Renal cortex interstitium (tissue), 11 donors: ENCODE measurements around the gene GNAZ. TPM values are rescaled to one million over a fixed set of nuclear protein-coding genes. Genes with fewer than 3 reads are reported as not detected.
"Not testable (repeated sequence)": the region's sequence is repeated elsewhere in the genome, so short reads cannot be mapped to it uniquely, and the experiment has no call there.

Source experiments
- DNase-seq, 11 donors: peaks; one replicate each; pipeline ENCODE4 v3.0.0-alpha.2; 2013; ENCODE audit warnings: low read depth in 9 of 11, low spot score in 4 of 11; ENCODE audit errors: extremely low read depth in 1 of 11
- polyA plus RNA-seq, 3 donors: library from polyadenylated mRNA; unstranded; fragments of 120-200 nt; gene quantifications; one replicate each; pipeline ENCODE4 v1.2.1, GENCODE V29; 2013; ENCODE audit not compliant: insufficient read length in 3 of 3

Gene GNAZ
- polyA plus RNA-seq, 3 donors = 4.6 to 6.8 (median 6.7) TPM

GRCh38 chr22:23122992-23123803 is 52.9 kb downstream of the GNAZ start:
- no peak for DNase-seq

- DNase-seq = no peak
Measured at GRCh38 chr22:23123804-23124254, 53.5 kb downstream of the GNAZ start.

GRCh38 chr22:23124611-23125511 is 54.5 kb downstream of the GNAZ start:
- DNase-seq = no peak

GRCh38 chr22:23125512-23126103 is 55.3 kb downstream of the GNAZ start:
- no peak for DNase-seq

- no peak for DNase-seq
Measured at GRCh38 chr22:23126165-23127054, 56.1 kb downstream of the GNAZ start.

GRCh38 chr22:23127055-23127756 is 56.9 kb downstream of the GNAZ start:
- DNase-seq = no peak

- no peak for DNase-seq
Measured at GRCh38 chr22:23127788-23128187, 57.5 kb downstream of the GNAZ start.

- DNase-seq = peak in 10 of 11 donors; percentile 37 to 70 (median 58)
Measured at GRCh38 chr22:23128269-23129108, 58.2 kb downstream of the GNAZ start.

- no peak for DNase-seq
Measured at GRCh38 chr22:23129149-23129548, 58.8 kb downstream of the GNAZ start.

- no peak for DNase-seq
Measured at GRCh38 chr22:23130697-23131096, 60.4 kb downstream of the GNAZ start.

GRCh38 chr22:23131931-23132330 is 61.6 kb downstream of the GNAZ start:
- no peak for DNase-seq

GRCh38 chr22:23132376-23133091 is 62.2 kb downstream of the GNAZ start:
- no peak for DNase-seq

GRCh38 chr22:23133922-23134321 is 63.6 kb downstream of the GNAZ start:
- DNase-seq = no peak

GRCh38 chr22:23136991-23137390 is 66.7 kb downstream of the GNAZ start:
- DNase-seq = not testable (repeated sequence)

GRCh38 chr22:23137468-23137867 is 67.1 kb downstream of the GNAZ start:
- no peak for DNase-seq

- DNase-seq = no peak
Measured at GRCh38 chr22:23137905-23138561, 67.7 kb downstream of the GNAZ start.
